HG03457 (cell line): ENCODE results near the gene CRELD1.

Source experiments
- ATAC-seq: cut with Tn5 transposase; IDR thresholded peaks from one replicate; pipeline ENCODE4 v1.9.1; 2021; ENCODE audit warnings: moderate number of reproducible peaks; ENCODE audit not compliant: unreplicated experiment

CRELD1 gene

DNA sequence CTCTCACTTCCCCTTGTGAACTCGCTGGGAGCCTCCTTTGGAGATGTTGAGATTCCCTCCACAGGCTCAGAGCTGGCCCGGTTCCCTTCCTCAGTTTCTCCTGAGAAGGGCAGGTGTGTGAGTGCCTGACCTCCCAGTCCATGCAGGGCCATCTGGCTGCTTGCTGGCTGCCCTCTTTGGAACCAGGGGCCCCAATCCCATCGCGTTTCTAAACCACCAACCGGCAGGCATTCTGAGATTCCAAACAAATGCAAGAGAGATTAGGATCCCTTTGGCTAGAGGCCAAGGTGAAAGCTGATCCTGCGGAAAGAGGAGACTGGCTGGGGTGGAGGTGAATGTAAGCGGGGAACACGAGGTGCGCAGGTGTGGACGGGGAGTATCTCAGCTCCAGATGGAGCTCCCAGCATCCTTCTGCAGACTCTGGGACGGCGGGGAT is 21.5 kb downstream of the CRELD1 start:
- no peak for ATAC-seq

DNA sequence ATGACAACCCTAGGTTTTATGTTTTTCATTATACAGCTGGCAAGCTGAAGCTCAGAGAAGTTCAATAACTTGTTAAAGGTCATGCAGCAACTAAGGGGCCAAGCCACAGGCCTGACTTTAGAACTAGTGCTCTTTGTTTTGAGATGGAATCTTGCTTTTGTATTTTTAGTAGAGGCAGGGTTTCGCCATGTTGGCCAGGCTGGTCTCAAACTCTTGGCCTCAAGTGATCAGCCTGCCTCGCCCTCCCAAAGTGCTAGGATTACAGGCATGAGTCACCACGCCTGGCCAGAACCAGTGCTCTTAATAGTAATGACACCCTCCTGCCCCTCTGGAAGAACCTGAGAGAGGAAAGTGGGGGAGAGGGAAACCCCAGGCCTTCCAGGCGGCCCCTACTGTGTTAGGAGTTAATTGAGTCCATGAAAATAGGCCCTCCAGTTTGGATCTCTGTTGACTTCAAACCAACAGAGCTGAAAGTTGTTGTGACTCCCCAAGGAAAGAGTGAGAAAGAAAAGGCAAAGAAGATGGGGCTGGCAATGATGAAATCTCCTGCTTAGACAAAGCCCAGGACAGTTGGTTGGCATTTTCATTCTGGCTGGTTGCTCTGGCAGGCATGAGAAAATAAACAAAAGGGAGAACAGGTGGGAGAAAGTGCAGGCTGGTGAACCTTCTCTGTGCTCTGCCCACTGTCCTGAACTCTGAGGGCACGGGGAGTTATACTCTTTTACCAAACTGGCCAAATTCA is 22.1 kb downstream of the CRELD1 start:
- ATAC-seq = no peak

DNA sequence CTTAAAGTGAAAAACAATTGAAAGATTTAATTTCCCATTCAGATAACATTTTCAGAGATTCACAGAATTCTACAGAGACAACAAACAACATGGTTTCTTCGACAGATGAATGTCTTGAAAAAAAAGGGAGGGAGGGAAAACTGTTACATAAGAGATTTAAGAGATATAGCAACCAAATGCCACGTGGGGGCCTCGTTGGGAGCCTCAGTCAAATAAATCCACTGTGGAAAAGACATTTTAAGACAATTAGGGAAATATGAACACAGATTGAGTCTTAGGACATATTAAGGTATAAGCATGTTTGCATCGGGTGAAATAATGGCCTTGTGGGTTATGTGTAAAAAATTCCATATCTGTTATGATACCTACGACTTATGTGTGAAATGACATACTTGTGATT is 23.6 kb downstream of the CRELD1 start:
- no peak for ATAC-seq

DNA sequence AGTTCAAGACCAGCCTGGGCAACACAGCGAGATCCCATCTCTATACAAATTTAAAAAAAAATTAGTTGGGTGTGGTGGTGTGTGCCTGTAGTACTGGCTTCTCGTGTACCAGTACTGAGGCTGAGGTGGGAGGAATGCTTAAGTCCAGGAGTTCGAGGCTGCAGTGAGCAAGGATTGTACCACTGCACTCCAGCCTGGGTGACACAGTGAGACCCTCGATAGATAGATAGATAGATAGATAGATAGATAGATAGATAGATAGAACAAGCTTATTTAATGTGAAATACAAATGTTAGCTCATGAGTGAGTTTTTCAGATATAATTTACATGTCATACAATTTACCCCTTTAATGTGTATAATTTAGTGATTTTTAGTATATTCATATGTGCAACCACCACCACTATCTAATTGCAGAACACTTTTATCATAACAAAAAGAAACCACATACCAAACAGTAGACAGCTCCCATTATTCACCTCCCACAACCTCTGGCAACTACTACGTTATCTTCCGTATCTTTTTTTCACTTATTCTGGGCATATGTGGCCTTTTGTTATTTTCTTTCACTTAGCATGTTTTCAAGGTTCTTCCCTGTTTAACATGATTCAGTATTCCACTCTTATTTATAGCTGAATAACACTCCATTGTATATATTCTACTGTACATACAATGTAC is 31.7 kb downstream of the CRELD1 start:
- ATAC-seq = no peak

DNA sequence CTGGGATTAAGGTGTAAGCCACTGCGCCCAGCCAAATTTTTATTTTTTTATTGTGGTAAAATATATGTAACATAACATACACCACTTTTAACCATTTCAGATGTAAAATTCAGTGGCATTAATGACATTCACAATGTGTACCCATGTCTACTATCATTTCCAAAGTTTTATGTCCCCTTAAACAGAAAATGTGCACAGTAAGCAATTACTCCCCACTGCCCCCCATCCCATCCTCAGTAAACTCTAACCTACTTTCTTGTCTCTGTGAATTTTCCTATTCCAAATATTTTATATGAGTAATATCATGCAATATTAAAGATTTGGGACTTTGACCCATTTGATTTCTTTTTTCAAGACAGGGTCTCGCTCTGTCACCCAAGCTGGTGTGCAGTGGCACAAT is 33.2 kb downstream of the CRELD1 start:
- no peak for ATAC-seq

DNA sequence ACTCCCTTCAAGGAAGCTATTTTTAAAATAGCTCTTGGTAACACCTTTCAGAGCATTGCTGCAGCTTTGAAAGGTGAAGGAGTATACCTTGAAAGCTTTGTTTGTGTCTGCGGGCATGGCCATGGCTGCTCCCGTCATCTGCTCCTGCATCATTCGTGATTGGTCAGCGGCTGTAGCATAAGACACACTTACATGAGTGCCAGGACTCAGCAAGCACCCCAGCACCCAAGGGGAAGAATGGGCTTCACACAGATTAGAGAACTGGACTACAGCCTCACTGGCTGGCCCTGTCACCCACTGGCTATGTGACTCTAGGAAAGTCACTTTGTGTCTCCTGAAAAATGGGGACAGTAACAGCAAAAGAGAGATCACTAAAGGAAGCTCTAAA is 36.0 kb downstream of the CRELD1 start:
- no peak for ATAC-seq

DNA sequence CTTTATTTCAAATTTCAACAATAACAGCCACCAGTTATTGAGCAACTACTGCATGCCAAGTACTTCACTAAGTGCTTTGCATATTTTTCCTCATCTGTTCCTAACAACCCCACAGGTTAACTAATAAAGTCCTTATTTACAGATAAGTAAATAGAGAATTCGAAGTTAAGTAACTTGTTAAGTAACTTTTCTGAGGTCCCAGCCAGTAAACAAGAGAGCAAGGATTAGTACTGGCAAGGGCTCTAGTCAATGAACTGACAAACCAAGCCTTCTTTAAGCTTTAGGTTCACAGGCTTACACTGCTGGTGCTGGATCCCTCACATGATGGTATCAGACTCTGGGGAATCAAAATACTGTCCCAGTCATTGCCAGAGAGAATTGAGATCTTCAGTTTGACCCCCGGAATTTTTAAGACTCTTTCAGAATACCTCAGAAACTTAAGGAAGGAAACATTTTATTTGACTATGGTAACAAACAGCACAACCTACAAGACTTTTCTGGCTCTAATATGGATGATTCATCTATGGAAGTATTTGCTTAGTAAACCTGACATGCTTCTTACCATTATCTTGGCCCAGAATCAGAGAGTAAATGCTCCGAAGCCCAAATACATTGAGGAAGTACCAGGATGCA is 36.5 kb downstream of the CRELD1 start:
- no peak for ATAC-seq

DNA sequence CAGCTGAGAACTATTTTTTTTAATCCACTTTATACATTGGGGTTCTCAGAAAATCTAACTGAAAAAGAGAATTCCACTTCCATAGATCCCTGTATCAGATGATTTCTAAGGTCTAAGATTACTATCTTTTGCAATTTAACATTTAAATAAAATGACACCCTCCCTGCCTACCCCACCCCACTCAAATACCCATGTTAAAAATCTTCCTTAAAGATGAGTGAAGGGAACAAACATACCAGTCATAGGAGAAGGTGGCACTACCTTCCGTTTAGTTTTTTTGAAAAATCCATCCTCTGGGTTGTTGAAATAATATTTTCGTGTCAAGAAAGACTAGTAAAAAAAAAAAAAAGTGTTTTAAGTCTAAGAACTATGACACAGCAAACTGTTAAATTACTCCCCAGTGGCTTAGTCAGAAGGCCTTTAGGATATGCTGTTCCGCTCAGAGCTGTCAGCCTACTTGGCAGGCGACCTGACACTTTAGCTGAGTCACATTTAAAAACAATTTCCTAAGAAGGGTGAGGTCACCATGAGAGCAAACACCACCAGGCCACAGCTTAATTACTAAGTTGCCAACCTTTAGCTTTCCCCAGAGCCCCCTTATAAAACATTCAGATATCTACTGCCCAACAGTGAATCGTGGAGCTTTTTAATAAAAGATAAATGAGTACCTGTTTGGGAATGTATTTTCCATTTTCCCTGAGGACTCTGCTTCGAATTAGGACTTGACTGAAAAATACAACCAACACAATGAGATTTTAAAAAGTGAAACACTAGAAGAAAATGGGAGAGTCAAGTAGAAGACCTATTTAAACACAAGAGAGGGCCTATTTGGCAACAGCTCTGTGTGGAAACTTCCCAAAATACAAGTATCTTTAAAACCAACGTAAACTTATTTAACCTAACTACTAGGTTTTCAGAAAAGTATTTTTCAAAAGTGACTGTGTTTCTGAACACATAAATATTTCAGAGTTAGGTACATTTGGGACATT is 43.4 kb downstream of the CRELD1 start:
- no peak for ATAC-seq

DNA sequence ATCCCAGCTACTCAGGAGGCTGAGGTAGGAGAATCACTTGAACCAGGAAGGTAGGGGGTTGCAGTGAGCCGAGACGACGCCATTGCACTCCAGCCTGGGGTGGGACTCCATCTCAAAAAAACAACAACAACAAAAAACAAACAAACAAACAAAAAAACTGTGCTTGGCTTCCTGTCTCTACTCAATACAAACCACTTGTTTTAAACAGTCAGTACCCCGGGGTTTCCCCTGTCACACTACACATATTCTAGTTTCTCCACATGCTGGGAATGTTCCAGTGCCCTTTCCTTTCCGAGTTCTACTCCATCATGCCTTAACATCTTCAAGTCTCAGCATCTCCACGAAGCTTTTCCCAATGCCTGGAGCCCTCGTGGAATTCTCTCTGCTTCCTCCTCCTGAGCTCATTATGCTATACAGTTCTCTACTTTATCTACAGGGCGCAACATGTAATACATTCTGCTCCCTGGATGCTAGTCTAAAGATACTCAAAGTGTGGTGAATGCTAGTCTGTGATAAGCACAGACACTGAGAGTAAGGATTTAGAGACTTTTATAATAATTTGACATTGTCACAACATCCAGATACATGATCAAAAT is 45.2 kb downstream of the CRELD1 start:
- ATAC-seq = no peak

DNA sequence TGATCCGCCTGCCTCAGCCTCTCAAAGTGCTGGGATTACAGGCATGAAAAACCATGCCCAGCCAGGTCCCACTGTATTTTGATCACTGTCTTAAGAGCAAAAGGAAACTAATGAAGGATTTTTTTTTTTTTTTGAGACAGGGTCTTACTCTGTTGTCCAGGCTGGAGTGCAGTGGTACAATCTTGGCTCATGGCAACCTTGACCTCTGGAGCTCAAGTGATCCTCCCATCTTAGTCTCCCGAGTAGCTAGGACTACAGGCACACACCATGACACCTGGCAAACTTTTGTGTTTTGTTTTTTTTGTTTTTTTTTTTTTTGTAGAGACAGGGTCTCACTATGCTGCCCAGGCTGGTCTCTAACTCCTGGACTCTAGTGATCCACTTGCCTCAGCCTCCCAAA is 46.6 kb downstream of the CRELD1 start:
- no peak for ATAC-seq

DNA sequence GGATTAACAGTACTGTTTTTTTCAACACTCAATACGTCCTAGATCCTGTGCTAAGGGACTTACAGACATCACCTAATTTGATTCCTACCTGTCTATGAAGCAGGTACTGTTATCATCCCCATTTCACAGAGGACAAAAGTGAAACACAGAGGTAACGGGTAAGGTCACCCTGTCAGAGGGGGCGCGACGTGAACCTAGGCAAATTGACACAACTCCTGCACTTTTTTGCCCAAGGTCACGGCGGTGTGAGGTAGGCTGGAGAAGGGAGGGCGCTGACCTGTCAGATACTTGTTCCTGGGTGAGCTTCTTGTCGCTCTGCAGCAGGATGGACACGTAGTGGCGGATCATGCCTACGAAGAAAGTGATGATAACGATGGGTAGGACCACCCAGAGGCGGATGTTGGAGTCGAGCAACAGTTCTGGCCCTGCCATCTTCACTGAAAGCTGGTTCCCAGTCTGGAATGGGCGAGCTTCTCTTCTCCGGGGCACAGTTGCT is 52.6 kb downstream of the CRELD1 start:
- ATAC-seq = peak; percentile 13

DNA sequence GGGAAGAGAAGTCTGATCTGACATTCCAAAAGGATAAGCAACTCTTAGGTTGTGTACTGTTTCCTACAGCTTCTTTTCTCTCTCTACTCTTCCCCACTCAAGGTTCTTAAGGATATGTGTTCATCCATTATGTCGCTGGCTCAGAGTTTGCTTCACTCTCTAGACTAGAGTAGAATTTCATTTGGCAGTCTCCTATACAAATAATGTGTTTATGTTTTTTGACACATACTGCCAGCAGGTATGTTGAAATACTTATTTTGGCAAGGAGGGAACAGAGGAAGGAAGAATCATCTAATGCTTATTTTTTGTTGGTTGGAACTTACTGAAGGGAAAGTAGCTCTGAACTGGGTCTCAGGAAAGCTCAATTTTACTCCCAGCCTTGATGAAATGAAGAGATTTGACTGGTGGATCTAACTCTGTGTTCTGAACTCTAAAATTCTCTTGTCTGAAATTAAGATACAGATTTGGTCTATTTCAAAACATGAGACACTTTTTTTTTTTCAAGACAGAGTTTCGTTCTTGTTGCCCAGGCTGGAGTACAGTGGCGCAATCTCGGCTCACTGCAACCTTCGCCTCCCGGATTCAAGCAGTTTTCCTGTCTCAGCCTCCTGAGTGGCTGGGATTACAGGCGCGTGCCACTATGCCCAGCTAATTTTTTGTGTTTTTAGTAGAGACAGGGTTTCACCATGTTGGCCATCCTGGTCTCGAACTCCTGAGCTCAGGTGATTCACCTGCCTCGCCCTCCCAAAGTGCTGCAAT is 60.6 kb downstream of the CRELD1 start:
- no peak for ATAC-seq
